Measurements from ENCODE around the gene ARPC5. TPM values are rescaled to one million over a fixed set of nuclear protein-coding genes. Genes with fewer than 3 reads are reported as not detected.

ARPC5 gene
- total and polyA plus RNA-seq, 10 of the 15 experiments (the other 5 are each of a cell fraction or from before 2014, with no cell fraction given) = 238 to 784 (median 309) TPM

DNA sequence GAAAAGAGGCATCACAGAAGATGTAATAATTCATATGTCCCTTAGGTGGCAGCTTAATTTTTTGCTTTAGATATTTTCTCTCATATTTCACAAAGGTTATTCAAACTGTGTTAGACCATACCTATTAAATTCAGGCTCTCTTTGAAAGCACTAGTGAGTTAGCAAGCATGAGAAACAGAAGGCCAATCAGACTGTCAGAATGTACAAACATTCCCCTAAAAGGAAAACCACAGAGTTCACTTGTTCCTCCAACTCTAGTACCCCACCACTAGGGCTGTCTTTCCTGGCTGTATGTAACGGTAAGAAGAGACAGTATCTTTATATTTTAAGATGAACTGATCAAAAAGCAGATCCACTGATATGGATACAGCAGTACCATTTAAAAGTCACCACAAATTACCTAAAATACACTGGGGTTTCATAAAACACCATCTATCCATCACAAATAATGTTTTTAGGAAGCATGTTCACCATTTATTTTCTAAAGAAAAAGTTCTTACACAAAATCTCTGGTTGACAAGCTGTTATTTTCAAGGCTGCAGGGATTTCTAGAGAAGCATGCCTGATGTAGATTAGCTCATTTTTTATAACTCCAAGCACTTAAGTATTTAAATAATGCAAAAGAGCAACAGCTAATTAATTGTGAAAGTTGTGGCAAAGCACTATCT lies 1.8 kb downstream of the ARPC5 start (continued):
- TF ChIP-seq KAT2A (conservative IDR thresholded peaks at IDR 0.05; ENCODE audit: control insufficient read depth, low read depth, low read length) (no peak), ZNF622 (IDR thresholded peaks at IDR 0.05) (no peak), RBBP5 (conservative IDR thresholded peaks at IDR 0.05) (no peak), ZZZ3 (IDR thresholded peaks at IDR 0.05; ENCODE audit: control insufficient read depth, insufficient read length, low read depth) (no peak), ASH2L (IDR thresholded peaks at IDR 0.05; ENCODE audit: borderline replicate concordance, low read depth) (no peak), ZBED1 (IDR thresholded peaks at IDR 0.05; ENCODE audit: borderline replicate concordance) (no peak), TCF3 (IDR thresholded peaks at IDR 0.05; ENCODE audit: borderline replicate concordance, insufficient read depth, low read depth, low read length) (no peak), SMC3 (IDR thresholded peaks at IDR 0.05; ENCODE audit: borderline replicate concordance, low read length) (peak; percentile 1; the same call in 1 of the 2 replicates), BMI1 (IDR thresholded peaks at IDR 0.05; ENCODE audit: borderline replicate concordance) (no peak), ZNF274 (IDR thresholded peaks at IDR 0.05; ENCODE audit: insufficient read depth, insufficient read length) (no peak), RAD51 (IDR thresholded peaks at IDR 0.05) (no peak), TCF12 (IDR thresholded peaks at IDR 0.05; ENCODE audit: low read depth, low read length) (no peak), CHD1 (IDR thresholded peaks at IDR 0.05; ENCODE audit: low read depth, low read length) (no peak), IKZF2 (IDR thresholded peaks at IDR 0.05) (no peak; a peak in 1 of 4 replicates), RAD21 (IDR thresholded peaks at IDR 0.05; ENCODE audit: insufficient read depth, low read depth, low read length) (peak; percentile 11; the same call in 1 of the 2 replicates), MEF2A (IDR thresholded peaks at IDR 0.05; ENCODE audit: insufficient read depth, low read depth, low read length) (no peak), STAT1 (conservative IDR thresholded peaks at IDR 0.05) (no peak), BHLHE40 (IDR thresholded peaks at IDR 0.05; ENCODE audit: borderline replicate concordance in 1 of 2, low read depth in 2 of 2, low read length in 1 of 2) (no peak), SMARCA5 (IDR thresholded peaks at IDR 0.05) (no peak), NFIC (IDR thresholded peaks at IDR 0.05; ENCODE audit: low read depth, low read length) (0 out of 2 replicates have a peak, but pooled peaks have one; percentile 34), POLR2AphosphoS5 (IDR thresholded peaks at IDR 0.05; ENCODE audit: low read length) (peak; percentile 77)
- TF ChIP-seq, protein P1, sequence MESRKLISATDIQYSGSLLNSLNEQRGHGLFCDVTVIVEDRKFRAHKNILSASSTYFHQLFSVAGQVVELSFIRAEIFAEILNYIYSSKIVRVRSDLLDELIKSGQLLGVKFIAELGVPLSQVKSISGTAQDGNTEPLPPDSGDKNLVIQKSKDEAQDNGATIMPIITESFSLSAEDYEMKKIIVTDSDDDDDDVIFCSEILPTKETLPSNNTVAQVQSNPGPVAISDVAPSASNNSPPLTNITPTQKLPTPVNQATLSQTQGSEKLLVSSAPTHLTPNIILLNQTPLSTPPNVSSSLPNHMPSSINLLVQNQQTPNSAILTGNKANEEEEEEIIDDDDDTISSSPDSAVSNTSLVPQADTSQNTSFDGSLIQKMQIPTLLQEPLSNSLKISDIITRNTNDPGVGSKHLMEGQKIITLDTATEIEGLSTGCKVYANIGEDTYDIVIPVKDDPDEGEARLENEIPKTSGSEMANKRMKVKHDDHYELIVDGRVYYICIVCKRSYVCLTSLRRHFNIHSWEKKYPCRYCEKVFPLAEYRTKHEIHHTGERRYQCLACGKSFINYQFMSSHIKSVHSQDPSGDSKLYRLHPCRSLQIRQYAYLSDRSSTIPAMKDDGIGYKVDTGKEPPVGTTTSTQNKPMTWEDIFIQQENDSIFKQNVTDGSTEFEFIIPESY (IDR thresholded peaks at IDR 0.05) = no peak
- TF ChIP-seq, protein P2, sequence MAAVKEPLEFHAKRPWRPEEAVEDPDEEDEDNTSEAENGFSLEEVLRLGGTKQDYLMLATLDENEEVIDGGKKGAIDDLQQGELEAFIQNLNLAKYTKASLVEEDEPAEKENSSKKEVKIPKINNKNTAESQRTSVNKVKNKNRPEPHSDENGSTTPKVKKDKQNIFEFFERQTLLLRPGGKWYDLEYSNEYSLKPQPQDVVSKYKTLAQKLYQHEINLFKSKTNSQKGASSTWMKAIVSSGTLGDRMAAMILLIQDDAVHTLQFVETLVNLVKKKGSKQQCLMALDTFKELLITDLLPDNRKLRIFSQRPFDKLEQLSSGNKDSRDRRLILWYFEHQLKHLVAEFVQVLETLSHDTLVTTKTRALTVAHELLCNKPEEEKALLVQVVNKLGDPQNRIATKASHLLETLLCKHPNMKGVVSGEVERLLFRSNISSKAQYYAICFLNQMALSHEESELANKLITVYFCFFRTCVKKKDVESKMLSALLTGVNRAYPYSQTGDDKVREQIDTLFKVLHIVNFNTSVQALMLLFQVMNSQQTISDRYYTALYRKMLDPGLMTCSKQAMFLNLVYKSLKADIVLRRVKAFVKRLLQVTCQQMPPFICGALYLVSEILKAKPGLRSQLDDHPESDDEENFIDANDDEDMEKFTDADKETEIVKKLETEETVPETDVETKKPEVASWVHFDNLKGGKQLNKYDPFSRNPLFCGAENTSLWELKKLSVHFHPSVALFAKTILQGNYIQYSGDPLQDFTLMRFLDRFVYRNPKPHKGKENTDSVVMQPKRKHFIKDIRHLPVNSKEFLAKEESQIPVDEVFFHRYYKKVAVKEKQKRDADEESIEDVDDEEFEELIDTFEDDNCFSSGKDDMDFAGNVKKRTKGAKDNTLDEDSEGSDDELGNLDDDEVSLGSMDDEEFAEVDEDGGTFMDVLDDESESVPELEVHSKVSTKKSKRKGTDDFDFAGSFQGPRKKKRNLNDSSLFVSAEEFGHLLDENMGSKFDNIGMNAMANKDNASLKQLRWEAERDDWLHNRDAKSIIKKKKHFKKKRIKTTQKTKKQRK (IDR thresholded peaks at IDR 0.05; ENCODE audit: low read depth, low read length) = no peak
- TF ChIP-seq, protein P3, sequence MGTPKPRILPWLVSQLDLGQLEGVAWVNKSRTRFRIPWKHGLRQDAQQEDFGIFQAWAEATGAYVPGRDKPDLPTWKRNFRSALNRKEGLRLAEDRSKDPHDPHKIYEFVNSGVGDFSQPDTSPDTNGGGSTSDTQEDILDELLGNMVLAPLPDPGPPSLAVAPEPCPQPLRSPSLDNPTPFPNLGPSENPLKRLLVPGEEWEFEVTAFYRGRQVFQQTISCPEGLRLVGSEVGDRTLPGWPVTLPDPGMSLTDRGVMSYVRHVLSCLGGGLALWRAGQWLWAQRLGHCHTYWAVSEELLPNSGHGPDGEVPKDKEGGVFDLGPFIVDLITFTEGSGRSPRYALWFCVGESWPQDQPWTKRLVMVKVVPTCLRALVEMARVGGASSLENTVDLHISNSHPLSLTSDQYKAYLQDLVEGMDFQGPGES (IDR thresholded peaks at IDR 0.05) = no peak
- TF ChIP-seq, protein P4, sequence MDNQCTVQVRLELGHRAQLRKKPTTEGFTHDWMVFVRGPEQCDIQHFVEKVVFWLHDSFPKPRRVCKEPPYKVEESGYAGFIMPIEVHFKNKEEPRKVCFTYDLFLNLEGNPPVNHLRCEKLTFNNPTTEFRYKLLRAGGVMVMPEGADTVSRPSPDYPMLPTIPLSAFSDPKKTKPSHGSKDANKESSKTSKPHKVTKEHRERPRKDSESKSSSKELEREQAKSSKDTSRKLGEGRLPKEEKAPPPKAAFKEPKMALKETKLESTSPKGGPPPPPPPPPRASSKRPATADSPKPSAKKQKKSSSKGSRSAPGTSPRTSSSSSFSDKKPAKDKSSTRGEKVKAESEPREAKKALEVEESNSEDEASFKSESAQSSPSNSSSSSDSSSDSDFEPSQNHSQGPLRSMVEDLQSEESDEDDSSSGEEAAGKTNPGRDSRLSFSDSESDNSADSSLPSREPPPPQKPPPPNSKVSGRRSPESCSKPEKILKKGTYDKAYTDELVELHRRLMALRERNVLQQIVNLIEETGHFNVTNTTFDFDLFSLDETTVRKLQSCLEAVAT (IDR thresholded peaks at IDR 0.05) = 0 out of 2 replicates have a peak, but pooled peaks have one; percentile 26

Data from GM12878 (cell line).